Measurements from ENCODE around the gene DNMT3B. TPM values are rescaled to one million over a fixed set of nuclear protein-coding genes. Genes with fewer than 3 reads are reported as not detected.
"Not testable (repeated sequence)": the region's sequence is repeated elsewhere in the genome, so short reads cannot be mapped to it uniquely, and the experiment has no call there.

The DNMT3B gene
- total and polyA plus RNA-seq, 5 experiments from 2014 or later: 0.08 to 0.82 (median 0.55) TPM; not detected in 1

GRCh38 chr20:32784369-32785080, 22.3 kb downstream of the DNMT3B start:
- no peak overlapping the region for H3K4me3 Mint-ChIP-seq
- ATAC-seq: no peak
- H3K27me3 Mint-ChIP-seq: no peaks in the 10 kb centered on the region
- POLR2A ChIA-PET: no interaction called here
- peaks cover 0 to 2% (median 0%) of the 10 kb centered on the region in 3 donors for H3K36me3 Mint-ChIP-seq
- H3K27ac Mint-ChIP-seq: no peak overlapping the region
- DNase-seq: no peak
- H3K9me3 Mint-ChIP-seq: no peaks in the 10 kb centered on the region
- peaks cover 0 to 4% (median 0%) of the 10 kb centered on the region in 4 donors for H3K4me1 Mint-ChIP-seq

GRCh38 chr20:32786059-32786760, 24.0 kb downstream of the DNMT3B start:
- Mint-ChIP-seq H3K27ac (peak overlapping the region in 3 of 10 donors; percentile 53 to 63 (median 54)), H3K4me1 (peaks cover 5 to 10% (median 7%) of the 10 kb centered on the region in 4 donors), H3K36me3 (peaks cover 0 to 2% (median 0%) of the 10 kb centered on the region in 3 donors), H3K9me3 (no peaks in the 10 kb centered on the region), H3K4me3 (no peak overlapping the region), H3K27me3 (no peaks in the 10 kb centered on the region)
- ATAC-seq: no peak
- POLR2A ChIA-PET: no interaction called here
- DNase-seq: no peak

- no peak for ATAC-seq
- Mint-ChIP-seq H3K27me3 (no peaks in the 10 kb centered on the region), H3K36me3 (peaks cover 0 to 2% (median 0%) of the 10 kb centered on the region in 3 donors), H3K27ac (peak overlapping the region in 2 of 10 donors; percentile 6 to 57), H3K4me3 (no peak overlapping the region), H3K4me1 (peaks cover 12 to 20% (median 15%) of the 10 kb centered on the region in 4 donors), H3K9me3 (no peaks in the 10 kb centered on the region)
- POLR2A ChIA-PET: no interaction called here
- no peak for DNase-seq
These were observed 25.0 kb downstream of the DNMT3B start for GRCh38 chr20:32787168-32787567.

- Mint-ChIP-seq H3K4me1 (peaks cover 21 to 44% (median 42%) of the 10 kb centered on the region in 4 donors), H3K27me3 (no peaks in the 10 kb centered on the region), H3K36me3 (peaks cover 0 to 2% (median 0%) of the 10 kb centered on the region in 3 donors), H3K9me3 (no peaks in the 10 kb centered on the region), H3K27ac (peak overlapping the region in 6 of 10 donors; percentile 1 to 81 (median 51)), H3K4me3 (peak overlapping the region in 1 of 10 donors; percentile 46)
- peak; percentile 58 to 62 for ATAC-seq
- DNase-seq: peak; percentile 51 to 84 (median 70)
- POLR2A ChIA-PET: interaction anchor here (0.7 to 1.2 kb wide), 2 partner anchors 12 to 156 kb away, joined by 3 read pairs; no protein-coding TSS in a partner anchor
These were observed 27.9 kb downstream of the DNMT3B start for GRCh38 chr20:32789896-32790750.

- H3K4me1 Mint-ChIP-seq: peaks cover 25 to 50% (median 48%) of the 10 kb centered on the region in 4 donors
- no peaks in the 10 kb centered on the region for H3K27me3 Mint-ChIP-seq
- POLR2A ChIA-PET: no interaction called here
- DNase-seq (no peak), ATAC-seq (no peak)
- no peaks in the 10 kb centered on the region for H3K9me3 Mint-ChIP-seq
- peaks cover 0 to 2% (median 0%) of the 10 kb centered on the region in 3 donors for H3K36me3 Mint-ChIP-seq
- no peak overlapping the region for H3K4me3 Mint-ChIP-seq
- peak overlapping the region in 6 of 10 donors; percentile 45 to 96 (median 88) for H3K27ac Mint-ChIP-seq
These were observed 28.5 kb downstream of the DNMT3B start for GRCh38 chr20:32790751-32791057.

- peak in 6 of 10 donors; percentile 18 to 59 (median 38) for DNase-seq
- H3K36me3 Mint-ChIP-seq: peaks cover 0 to 2% (median 0%) of the 10 kb centered on the region in 3 donors
- peak overlapping the region; percentile 78 to 96 (median 92) for H3K27ac Mint-ChIP-seq
- peaks cover 29 to 66% (median 63%) of the 10 kb centered on the region in 4 donors for H3K4me1 Mint-ChIP-seq
- POLR2A ChIA-PET: interaction anchor here (0.6 to 1.1 kb wide), 2 partner anchors 28 to 926 kb away, joined by 3 to 6 read pairs; partner anchors contain the start of gene MAPRE1
- no peaks in the 10 kb centered on the region for H3K9me3 Mint-ChIP-seq
- peak; percentile 75 for ATAC-seq
- no peaks in the 10 kb centered on the region for H3K27me3 Mint-ChIP-seq
- peak overlapping the region in 7 of 10 donors; percentile 30 to 81 (median 66) for H3K4me3 Mint-ChIP-seq
These were observed 30.1 kb downstream of the DNMT3B start for GRCh38 chr20:32792316-32792715.

- no peaks in the 10 kb centered on the region for H3K9me3 Mint-ChIP-seq
- DNase-seq: no peak
- peaks cover 29 to 67% (median 64%) of the 10 kb centered on the region in 4 donors for H3K4me1 Mint-ChIP-seq
- no peak for ATAC-seq
- POLR2A ChIA-PET: interaction anchor here (0.6 to 1.1 kb wide), 2 partner anchors 27 to 925 kb away, joined by 3 to 6 read pairs; partner anchors contain the start of gene MAPRE1
- H3K36me3 Mint-ChIP-seq: no peaks in the 10 kb centered on the region
- peak overlapping the region; percentile 33 to 81 (median 66) for H3K4me3 Mint-ChIP-seq
- H3K27me3 Mint-ChIP-seq: no peaks in the 10 kb centered on the region
- peak overlapping the region; percentile 84 to 96 (median 92) for H3K27ac Mint-ChIP-seq
These were observed 30.7 kb downstream of the DNMT3B start for GRCh38 chr20:32792731-32793458.

GRCh38 chr20:32796383-32796948, 34.3 kb downstream of the DNMT3B start:
- H3K4me3 Mint-ChIP-seq: peak overlapping the region in 6 of 10 donors; percentile 20 to 65 (median 42)
- no peaks in the 10 kb centered on the region for H3K36me3 Mint-ChIP-seq
- no peak for ATAC-seq
- H3K27ac Mint-ChIP-seq: peak overlapping the region in 9 of 10 donors; percentile 43 to 95 (median 74)
- H3K27me3 Mint-ChIP-seq: no peaks in the 10 kb centered on the region
- no peaks in the 10 kb centered on the region for H3K9me3 Mint-ChIP-seq
- POLR2A ChIA-PET: interaction anchor here (2.1 kb wide), 1 partner anchor 24 kb away, joined by 10 read pairs; the partner anchor contains the start of gene MAPRE1
- DNase-seq: no peak
- H3K4me1 Mint-ChIP-seq: peaks cover 25 to 58% (median 54%) of the 10 kb centered on the region in 4 donors

- H3K4me1 Mint-ChIP-seq: peaks cover 21 to 53% (median 49%) of the 10 kb centered on the region in 4 donors
These were observed 34.8 kb downstream of the DNMT3B start for GRCh38 chr20:32796981-32797451.

GRCh38 chr20:32797571-32797970, 35.4 kb downstream of the DNMT3B start:
- H3K9me3 Mint-ChIP-seq, ATAC-seq, H3K36me3 Mint-ChIP-seq, H3K27me3 Mint-ChIP-seq, H3K4me3 Mint-ChIP-seq, DNase-seq: not testable (repeated sequence)
- Mint-ChIP-seq H3K27ac (peak overlapping the region in 2 of 10 donors; percentile 45 to 81), H3K4me1 (peaks cover 19 to 47% (median 44%) of the 10 kb centered on the region in 4 donors)
- POLR2A ChIA-PET: interaction anchor here (0.6 to 2.1 kb wide), 3 partner anchors 23 to 588 kb away, joined by 3 to 10 read pairs (median 3); partner anchors contain the start of gene MAPRE1

More at GRCh38 chr20:32796981-32797451, 34.8 kb downstream of the DNMT3B start:
- POLR2A ChIA-PET: interaction anchor here (0.6 to 2.1 kb wide), 2 partner anchors 23 to 24 kb away, joined by 3 to 10 read pairs; partner anchors contain the start of gene MAPRE1
- no peak for ATAC-seq
- Mint-ChIP-seq H3K9me3 (no peaks in the 10 kb centered on the region), H3K27me3 (no peaks in the 10 kb centered on the region), H3K36me3 (no peaks in the 10 kb centered on the region), H3K27ac (peak overlapping the region; percentile 2 to 95 (median 80)), H3K4me3 (peak overlapping the region in 6 of 10 donors; percentile 40 to 65 (median 46))
- DNase-seq: no peak
